GM12864 (cell line): ENCODE data around the gene WDR48.
A peak's percentile ranks its signal among the peaks of the same experiment; 100 is the strongest.

Experiments used
- DNase-seq: peaks from one replicate; pipeline ENCODE4 v3.0.0-alpha.2; 2011; ENCODE audit warnings: low read depth
- H3K4me3 ChIP-seq: 2 replicates; pipeline ENCODE4 v1.5.1; 2011; ENCODE audit warnings: mild to moderate bottlenecking, low read depth, low read length, control low read depth
- TF ChIP-seq, protein P1 (sequence below): IDR thresholded peaks from 2 replicates; pipeline ENCODE4 v1.5.1; 2011; ENCODE audit warnings: low read depth, mild to moderate bottlenecking, moderate library complexity, low read length, control low read depth, inconsistent platforms; ENCODE audit errors: missing control alignments

WDR48 gene

GRCh38 chr3:39051649-39052561, at the start of gene WDR48, which contains the start of gene SCN11A:
TSS of gene WDR48 (plus strand) at chr3:39052016. CDS start at chr3:39052026, 10 bp downstream.
TSS of gene SCN11A (minus strand) at chr3:39051944. CDS start at chr3:38950362, 101,582 bp downstream.
- TF ChIP-seq, protein P1, sequence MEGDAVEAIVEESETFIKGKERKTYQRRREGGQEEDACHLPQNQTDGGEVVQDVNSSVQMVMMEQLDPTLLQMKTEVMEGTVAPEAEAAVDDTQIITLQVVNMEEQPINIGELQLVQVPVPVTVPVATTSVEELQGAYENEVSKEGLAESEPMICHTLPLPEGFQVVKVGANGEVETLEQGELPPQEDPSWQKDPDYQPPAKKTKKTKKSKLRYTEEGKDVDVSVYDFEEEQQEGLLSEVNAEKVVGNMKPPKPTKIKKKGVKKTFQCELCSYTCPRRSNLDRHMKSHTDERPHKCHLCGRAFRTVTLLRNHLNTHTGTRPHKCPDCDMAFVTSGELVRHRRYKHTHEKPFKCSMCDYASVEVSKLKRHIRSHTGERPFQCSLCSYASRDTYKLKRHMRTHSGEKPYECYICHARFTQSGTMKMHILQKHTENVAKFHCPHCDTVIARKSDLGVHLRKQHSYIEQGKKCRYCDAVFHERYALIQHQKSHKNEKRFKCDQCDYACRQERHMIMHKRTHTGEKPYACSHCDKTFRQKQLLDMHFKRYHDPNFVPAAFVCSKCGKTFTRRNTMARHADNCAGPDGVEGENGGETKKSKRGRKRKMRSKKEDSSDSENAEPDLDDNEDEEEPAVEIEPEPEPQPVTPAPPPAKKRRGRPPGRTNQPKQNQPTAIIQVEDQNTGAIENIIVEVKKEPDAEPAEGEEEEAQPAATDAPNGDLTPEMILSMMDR = no peak
- DNase-seq = peak; percentile 83
- H3K4me3 ChIP-seq = peak within 1 kb of the TSS; percentile 87

- TF ChIP-seq, protein P1 = no peak
- DNase-seq = no peak
- H3K4me3 ChIP-seq = no peak overlapping the region
Observed at GRCh38 chr3:39005295-39005694, 46.5 kb upstream of the WDR48 start.

- DNase-seq = no peak
- TF ChIP-seq, protein P1 = no peak
- H3K4me3 ChIP-seq = no peak overlapping the region
Observed at GRCh38 chr3:39011191-39011736, 40.6 kb upstream of the WDR48 start.

DNA sequence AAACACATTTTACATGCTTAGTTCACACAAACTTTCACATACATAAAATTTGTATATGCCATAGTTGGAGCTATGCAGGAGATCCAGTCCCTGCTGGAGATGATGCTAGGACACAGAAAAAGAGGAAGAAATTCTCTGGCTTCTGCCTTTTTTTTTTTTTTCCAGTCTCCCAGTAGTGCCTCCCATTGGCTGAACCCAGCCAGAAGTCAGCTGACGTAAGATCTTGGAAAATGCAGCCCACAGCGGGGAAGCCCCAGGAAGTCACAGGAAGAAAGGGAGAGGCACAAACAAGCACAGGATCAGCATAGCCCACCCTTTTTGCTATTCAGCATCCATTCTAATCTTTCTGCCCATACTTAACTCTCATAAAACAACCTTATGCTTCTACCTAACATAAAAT, 38.5 kb upstream of the WDR48 start:
- no peak overlapping the region for H3K4me3 ChIP-seq
- TF ChIP-seq, protein P1 = no peak
- DNase-seq = no peak

DNA sequence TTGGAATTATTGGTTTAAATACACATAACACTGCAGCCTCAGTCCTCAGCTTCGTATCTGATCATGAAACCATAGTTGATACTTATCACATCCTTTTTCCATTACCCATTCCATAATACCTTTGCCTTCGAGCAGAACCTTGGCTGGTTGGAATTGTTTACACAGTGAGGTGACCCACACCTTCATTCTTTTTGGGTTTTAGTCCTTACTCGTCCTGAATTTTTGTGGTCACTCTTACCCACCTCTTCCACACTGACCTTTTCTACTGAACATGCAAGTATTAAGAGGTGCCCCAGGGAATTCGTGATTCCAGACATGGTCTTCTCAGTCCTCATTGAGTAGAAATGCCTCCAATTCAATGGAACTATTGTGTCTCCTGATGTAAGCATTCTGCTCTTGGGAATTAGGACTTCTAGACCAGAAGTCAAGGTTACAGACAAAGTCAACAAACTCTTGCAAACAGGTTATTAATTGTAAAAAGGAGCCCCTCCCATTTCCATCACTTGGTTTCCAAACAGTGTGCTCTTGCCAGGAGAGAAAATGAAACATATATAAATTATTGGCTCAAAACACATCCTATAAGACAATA, 37.8 kb upstream of the WDR48 start:
- H3K4me3 ChIP-seq = no peak overlapping the region
- TF ChIP-seq, protein P1 = no peak
- no peak for DNase-seq

DNA sequence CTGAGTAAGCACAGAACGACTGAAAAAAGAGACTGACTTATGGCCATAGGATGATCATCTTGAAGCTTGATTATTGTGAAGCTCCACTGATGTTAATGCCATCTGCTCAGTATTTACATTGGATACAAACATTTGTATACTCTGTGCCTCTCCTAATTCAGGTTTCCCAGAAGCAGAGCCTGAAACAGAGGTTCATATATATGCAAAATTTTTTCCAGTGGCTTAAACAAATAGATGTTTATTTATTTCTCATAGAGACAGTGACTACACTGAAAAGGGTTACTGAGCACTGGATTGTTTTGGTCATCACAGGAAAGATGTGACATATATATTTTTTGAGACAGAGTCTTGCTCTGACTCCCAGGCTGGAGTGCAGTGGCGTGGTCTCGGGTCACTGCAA, 36.4 kb upstream of the WDR48 start:
- no peak for DNase-seq
- TF ChIP-seq, protein P1 = no peak
- no peak overlapping the region for H3K4me3 ChIP-seq
